BLaER1 (cell line): ENCODE results near the gene TTC9.
"Not testable (repeated sequence)": the region's sequence is repeated elsewhere in the genome, so short reads cannot be mapped to it uniquely, and the experiment has no call there.

Experiments
- H3K27ac ChIP-seq: shearing (Covaris generic); formaldehyde crosslinking; 2 replicates; pipeline ENCODE4 v1.8.1; 2022
- H3K27me3 ChIP-seq: shearing (Covaris generic); formaldehyde crosslinking; 2 replicates; pipeline ENCODE4 v1.8.1; 2022
- H3K36me3 ChIP-seq: shearing (Covaris generic); formaldehyde crosslinking; 2 replicates; pipeline ENCODE4 v1.8.1; 2022
- H3K4me1 ChIP-seq: shearing (Covaris generic); formaldehyde crosslinking; 2 replicates; pipeline ENCODE4 v1.8.1; 2022
- H3K4me2 ChIP-seq: shearing (Covaris generic); formaldehyde crosslinking; 2 replicates; pipeline ENCODE4 v1.8.1; 2022
- H3K4me3 ChIP-seq: shearing (Covaris generic); formaldehyde crosslinking; 2 replicates; pipeline ENCODE4 v1.8.1; 2022
- H3K9ac ChIP-seq: shearing (Covaris generic); formaldehyde crosslinking; 2 replicates; pipeline ENCODE4 v1.8.1; 2022
- H3K9me3 ChIP-seq: shearing (Covaris generic); formaldehyde crosslinking; 2 replicates; pipeline ENCODE4 v1.8.1; 2022
- H4K20me1 ChIP-seq: shearing (Covaris generic); formaldehyde crosslinking; 2 replicates; pipeline ENCODE4 v1.8.1; 2022
- Cebpa-rat ChIP-seq: shearing (Covaris generic); IDR thresholded peaks from 2 replicates; pipeline ENCODE4 v1.8.1; 2022

TTC9 gene

DNA sequence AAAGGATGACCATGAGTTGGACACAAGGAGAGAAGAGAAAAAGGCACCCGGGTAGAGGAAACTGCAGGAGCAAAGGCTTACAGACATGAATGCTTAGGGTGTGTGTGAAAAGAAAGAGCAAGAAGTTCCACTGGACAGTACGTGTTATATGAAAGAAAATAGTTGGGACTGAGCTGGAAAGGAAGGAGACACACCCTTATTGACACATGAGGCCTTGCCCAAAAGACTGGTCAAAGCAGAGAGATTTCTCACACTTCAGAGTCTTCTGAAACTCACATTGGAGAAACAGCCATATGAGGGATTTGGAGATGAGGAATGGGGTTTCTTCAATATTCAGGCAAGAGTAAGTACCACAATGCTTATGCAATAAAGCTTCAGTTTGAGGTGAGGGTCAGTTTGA lies 56.0 kb downstream of the TTC9 start:
- no peak overlapping the region for H3K4me2 ChIP-seq
- 0 out of 2 replicates have a peak, but pooled peaks cover 9% of the 10 kb centered on the region for H3K4me1 ChIP-seq
- no peak overlapping the region for H3K4me3 ChIP-seq
- no peak overlapping the region for H3K27ac ChIP-seq
- no peak for TF ChIP-seq Cebpa-rat
- no peaks in the 10 kb centered on the region for H3K36me3 ChIP-seq
- H3K9ac ChIP-seq, result no peak overlapping the region
- H4K20me1 ChIP-seq, result no peaks in the 10 kb centered on the region
- H3K9me3 ChIP-seq, result no peaks in the 10 kb centered on the region
- H3K27me3 ChIP-seq, result no peaks in the 10 kb centered on the region

GRCh38 chr14:70698288-70698687 lies 56.6 kb downstream of the TTC9 start:
- no peaks in the 10 kb centered on the region for H3K36me3 ChIP-seq
- 0 out of 2 replicates have a peak, but pooled peaks cover 9% of the 10 kb centered on the region for H3K4me1 ChIP-seq
- H4K20me1 ChIP-seq, result no peaks in the 10 kb centered on the region
- no peak overlapping the region for H3K27ac ChIP-seq
- TF ChIP-seq Cebpa-rat, result no peak
- H3K4me3 ChIP-seq, result no peak overlapping the region
- H3K4me2 ChIP-seq, result no peak overlapping the region
- H3K27me3 ChIP-seq, result no peaks in the 10 kb centered on the region
- no peaks in the 10 kb centered on the region for H3K9me3 ChIP-seq
- H3K9ac ChIP-seq, result no peak overlapping the region

- Histone ChIP-seq H3K4me1 (0 out of 2 replicates have a peak, but pooled peaks cover 9% of the 10 kb centered on the region), H3K4me3 (no peak overlapping the region), H4K20me1 (no peaks in the 10 kb centered on the region), H3K4me2 (no peak overlapping the region), H3K36me3 (no peaks in the 10 kb centered on the region), H3K9ac (no peak overlapping the region), H3K27ac (no peak overlapping the region), H3K9me3 (no peaks in the 10 kb centered on the region), H3K27me3 (no peaks in the 10 kb centered on the region)
- no peak for TF ChIP-seq Cebpa-rat
Measured at GRCh38 chr14:70699646-70700045, 57.9 kb downstream of the TTC9 start.

- no peak for TF ChIP-seq Cebpa-rat
- Histone ChIP-seq H3K9me3 (no peaks in the 10 kb centered on the region), H3K4me1 (peaks cover 14% of the 10 kb centered on the region; the same call in 1 of the 2 replicates), H4K20me1 (no peaks in the 10 kb centered on the region), H3K4me2 (no peak overlapping the region), H3K9ac (no peak overlapping the region), H3K36me3 (no peaks in the 10 kb centered on the region), H3K4me3 (no peak overlapping the region), H3K27me3 (no peaks in the 10 kb centered on the region), H3K27ac (no peak overlapping the region)
Measured at GRCh38 chr14:70700955-70701585, 59.4 kb downstream of the TTC9 start.

- Histone ChIP-seq H3K4me1 (peaks cover 16% of the 10 kb centered on the region; the same call in 1 of the 2 replicates), H3K9me3 (no peaks in the 10 kb centered on the region), H3K27ac (no peak overlapping the region), H3K27me3 (no peaks in the 10 kb centered on the region), H4K20me1 (no peaks in the 10 kb centered on the region), H3K9ac (no peak overlapping the region), H3K4me3 (no peak overlapping the region), H3K36me3 (no peaks in the 10 kb centered on the region), H3K4me2 (no peak overlapping the region; the same call in 1 of the 2 replicates)
- TF ChIP-seq Cebpa-rat, result no peak
Measured at GRCh38 chr14:70701610-70702009, 59.9 kb downstream of the TTC9 start.

DNA sequence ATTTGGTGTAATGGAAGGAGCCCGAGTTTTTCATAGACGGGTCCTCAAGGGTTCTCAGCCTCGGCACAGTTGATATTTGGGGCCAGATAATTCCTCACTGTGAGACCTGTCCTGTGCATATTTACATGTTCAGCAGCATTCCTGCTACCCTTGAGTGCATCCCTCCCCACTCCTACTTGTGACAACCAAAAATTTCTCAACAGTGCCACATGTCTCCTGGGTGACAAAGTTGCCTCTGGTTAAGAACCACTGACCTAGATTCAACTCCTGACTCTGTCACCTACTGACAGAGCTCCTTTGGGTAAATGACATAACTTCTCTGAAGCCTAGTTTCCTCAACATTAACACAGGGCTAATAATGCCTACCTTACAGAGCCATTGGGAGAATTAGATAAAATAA lies 60.4 kb downstream of the TTC9 start:
- no peaks in the 10 kb centered on the region for H3K27me3 ChIP-seq
- no peak overlapping the region; the same call in 1 of the 2 replicates for H3K4me2 ChIP-seq
- no peaks in the 10 kb centered on the region for H3K36me3 ChIP-seq
- H3K9ac ChIP-seq, result no peak overlapping the region
- H3K9me3 ChIP-seq, result no peaks in the 10 kb centered on the region
- TF ChIP-seq Cebpa-rat, result no peak
- peaks cover 21% of the 10 kb centered on the region for H3K4me1 ChIP-seq
- H3K27ac ChIP-seq, result no peak overlapping the region
- H4K20me1 ChIP-seq, result no peaks in the 10 kb centered on the region
- H3K4me3 ChIP-seq, result no peak overlapping the region

- not testable (repeated sequence) for H3K36me3 ChIP-seq, H3K9ac ChIP-seq, H3K4me3 ChIP-seq, H3K27ac ChIP-seq, H3K9me3 ChIP-seq, H3K27me3 ChIP-seq, H4K20me1 ChIP-seq, H3K4me2 ChIP-seq
- H3K4me1 ChIP-seq, result peaks cover 26% of the 10 kb centered on the region
Measured at GRCh38 chr14:70703621-70704168, 62.0 kb downstream of the TTC9 start.

- no peak overlapping the region for H3K4me2 ChIP-seq
- no peak overlapping the region for H3K9ac ChIP-seq
- H3K4me3 ChIP-seq, result no peak overlapping the region
- no peaks in the 10 kb centered on the region for H3K27me3 ChIP-seq
- no peaks in the 10 kb centered on the region for H4K20me1 ChIP-seq
- no peaks in the 10 kb centered on the region for H3K9me3 ChIP-seq
- H3K4me1 ChIP-seq, result peaks cover 26% of the 10 kb centered on the region
- TF ChIP-seq Cebpa-rat, result no peak
- no peaks in the 10 kb centered on the region for H3K36me3 ChIP-seq
- H3K27ac ChIP-seq, result no peak overlapping the region
Measured at GRCh38 chr14:70704960-70705359, 63.2 kb downstream of the TTC9 start.

GRCh38 chr14:70706177-70706576 lies 64.5 kb downstream of the TTC9 start:
- Histone ChIP-seq H3K4me1 (peaks cover 26% of the 10 kb centered on the region), H3K4me3 (no peak overlapping the region), H3K9ac (no peak overlapping the region), H4K20me1 (no peaks in the 10 kb centered on the region), H3K27me3 (no peaks in the 10 kb centered on the region), H3K27ac (no peak overlapping the region), H3K9me3 (no peaks in the 10 kb centered on the region), H3K4me2 (no peak overlapping the region), H3K36me3 (no peaks in the 10 kb centered on the region)
- no peak for TF ChIP-seq Cebpa-rat

- Histone ChIP-seq H3K27ac (no peak overlapping the region), H3K9me3 (no peaks in the 10 kb centered on the region)
Measured at GRCh38 chr14:70707138-70708038, 65.7 kb downstream of the TTC9 start.

More at GRCh38 chr14:70707138-70708038, 65.7 kb downstream of the TTC9 start:
- Histone ChIP-seq H3K4me3 (no peak overlapping the region), H3K4me1 (peaks cover 18% of the 10 kb centered on the region), H4K20me1 (no peaks in the 10 kb centered on the region), H3K9ac (no peak overlapping the region), H3K4me2 (peak overlapping the region; percentile 41), H3K27me3 (no peaks in the 10 kb centered on the region), H3K36me3 (no peaks in the 10 kb centered on the region)
- no peak for TF ChIP-seq Cebpa-rat
